ENCODE results near the gene RSPH4A.

- TF ChIP-seq CTCF (conservative IDR thresholded peaks at IDR 0.05; ENCODE audit: low read depth, low read length) (no peak), EZH2 (IDR thresholded peaks at IDR 0.05; ENCODE audit: low read length, unreplicated experiment) (no peak), EZH2phosphoT487 (IDR thresholded peaks at IDR 0.05; ENCODE audit: borderline replicate concordance, low read length) (no peak)
These were observed 51.3 kb downstream of the RSPH4A start for GRCh38 chr6:116667623-116668022.

Measured in PC-3 (cell line).